ENCODE measurements around the gene SEMA3B. TPM values are rescaled to one million over a fixed set of nuclear protein-coding genes. Genes with fewer than 3 reads are reported as not detected.
A peak's percentile ranks its signal among the peaks of the same experiment; 100 is the strongest.

SEMA3B gene
- total and polyA plus RNA-seq, 4 donors = 19.1 to 139 (median 64.3) TPM

DNA sequence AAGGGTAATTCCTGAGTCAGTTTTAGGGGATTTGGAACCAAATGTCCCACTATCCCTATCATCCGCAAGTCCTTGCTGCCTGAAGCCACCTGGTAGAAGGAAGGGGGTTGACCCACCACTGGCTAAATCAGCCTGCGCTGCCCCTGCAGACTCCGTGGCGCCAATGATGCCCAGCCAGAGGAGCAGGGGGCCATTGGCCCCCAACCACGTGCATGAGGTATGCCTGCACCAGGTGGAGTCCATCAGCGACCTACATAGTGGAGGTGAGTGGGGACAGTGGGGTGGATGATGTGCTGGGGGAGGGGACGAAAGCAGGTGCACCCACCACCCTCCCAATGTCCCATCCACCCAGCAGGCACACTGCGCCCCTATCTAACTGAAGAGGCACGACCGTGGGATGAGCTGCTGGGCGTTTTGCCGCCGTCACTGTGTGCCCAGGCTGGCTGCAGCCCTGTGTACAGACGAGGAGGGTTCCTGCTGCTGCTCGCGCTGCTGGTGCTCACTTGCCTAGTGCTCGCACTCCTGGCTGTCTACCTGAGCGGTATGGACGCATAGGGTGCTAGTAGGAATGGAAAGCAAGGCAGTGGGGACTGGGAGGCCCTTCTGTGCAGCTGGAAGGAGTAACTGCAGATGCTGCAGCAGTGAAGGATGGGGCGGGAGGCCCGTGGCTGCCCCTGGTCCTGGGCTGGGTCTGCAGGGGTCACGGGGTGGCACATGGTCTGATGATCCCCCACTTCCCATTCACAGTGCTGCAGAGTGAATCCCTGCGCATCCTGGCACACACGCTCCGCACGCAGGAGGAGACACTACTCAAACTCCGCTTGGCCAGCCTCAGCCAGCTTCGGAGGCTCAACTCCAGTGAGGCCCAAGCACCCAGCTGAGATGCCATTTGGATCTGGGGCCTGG, 17.6 kb downstream of the SEMA3B start:
- Histone ChIP-seq H3K9me3 (ENCODE audit: control insufficient read depth, insufficient read depth, low read length) (no peaks in the 10 kb centered on the region), H3K4me3 (ENCODE audit: low read depth, low read length) (no peak overlapping the region), H3K4me1 (ENCODE audit: control insufficient read depth, insufficient read depth, low read length) (peaks cover 14% of the 10 kb centered on the region), H3K27me3 (ENCODE audit: control insufficient read depth, insufficient read depth, low read length) (no peaks in the 10 kb centered on the region), H3K36me3 (ENCODE audit: control insufficient read depth, insufficient read depth, low read length) (peaks cover 47% of the 10 kb centered on the region), H3K27ac (ENCODE audit: low read depth, low read length) (no peak overlapping the region)
- 92% methylated on average over 25 of the region's 28 CpGs for WGBS (ENCODE audit: insufficient coverage)
- no peak for DNase-seq (ENCODE audit: low read depth in 4 of 6, low spot score in 6 of 6)

DNA sequence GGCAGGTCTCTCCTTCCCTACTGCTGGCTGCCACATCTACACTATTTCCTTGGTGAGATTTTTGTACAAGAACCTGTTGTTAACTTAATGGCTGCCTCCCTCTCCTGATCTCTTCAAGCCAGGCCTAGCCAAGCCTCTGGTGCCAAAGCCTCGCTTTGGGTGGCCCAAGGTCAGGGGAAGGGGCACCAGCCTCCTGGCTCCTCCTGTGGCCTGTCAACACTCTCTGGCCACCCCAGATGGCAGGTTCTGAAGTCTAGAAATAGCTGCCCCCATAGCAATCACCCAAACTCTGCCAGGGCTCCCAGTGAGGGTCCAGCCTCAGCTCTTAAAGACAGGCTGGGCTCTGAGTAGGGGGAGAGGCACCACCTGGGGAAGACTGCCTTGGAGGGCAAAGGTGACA, 18.3 kb downstream of the SEMA3B start:
- Histone ChIP-seq H3K4me1 (ENCODE audit: control insufficient read depth, insufficient read depth, low read length) (peaks cover 17% of the 10 kb centered on the region), H3K9me3 (ENCODE audit: control insufficient read depth, insufficient read depth, low read length) (no peaks in the 10 kb centered on the region), H3K27me3 (ENCODE audit: control insufficient read depth, insufficient read depth, low read length) (no peaks in the 10 kb centered on the region), H3K4me3 (ENCODE audit: low read depth, low read length) (no peak overlapping the region), H3K27ac (ENCODE audit: low read depth, low read length) (no peak overlapping the region), H3K36me3 (ENCODE audit: control insufficient read depth, insufficient read depth, low read length) (peaks cover 47% of the 10 kb centered on the region)
- DNase-seq (ENCODE audit: low read depth in 4 of 6, low spot score in 6 of 6) = no peak
- 87% methylated on average over 1 of the region's 1 CpG for WGBS (ENCODE audit: insufficient coverage)

DNA sequence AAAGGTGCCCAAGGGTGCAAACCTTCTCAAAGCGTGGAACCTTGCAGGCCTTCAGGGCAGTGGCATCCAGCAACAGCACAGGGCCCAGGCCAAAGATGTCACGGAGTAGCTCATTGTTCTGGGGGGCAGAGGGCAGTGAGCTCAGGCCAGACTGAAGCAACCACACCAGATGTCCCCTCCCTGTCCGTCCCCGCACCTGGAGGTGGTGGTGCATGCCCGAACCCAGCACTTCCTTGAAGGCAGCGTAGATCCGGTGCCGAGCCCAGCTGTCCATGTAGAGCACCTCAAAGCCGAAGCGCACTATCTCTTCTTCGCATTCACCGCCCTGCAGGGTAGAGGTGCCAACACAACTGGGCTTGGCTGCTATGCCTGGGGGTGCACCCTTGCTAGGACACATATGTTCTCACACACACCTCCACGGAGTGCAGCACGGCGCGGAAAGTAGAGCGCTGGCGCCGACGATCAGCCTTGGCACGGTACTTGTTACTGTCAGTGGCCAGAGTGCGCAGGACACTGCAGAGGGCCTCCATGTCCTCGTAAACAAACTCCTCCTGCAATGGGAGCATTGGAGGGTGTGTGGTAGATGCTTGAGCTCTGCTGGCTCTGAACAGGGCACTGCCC, 19.6 kb downstream of the SEMA3B start:
- H3K27me3 ChIP-seq (ENCODE audit: control insufficient read depth, insufficient read depth, low read length) = no peaks in the 10 kb centered on the region
- DNase-seq (ENCODE audit: low read depth in 4 of 6, low spot score in 6 of 6) = no peak
- H3K36me3 ChIP-seq (ENCODE audit: control insufficient read depth, insufficient read depth, low read length) = peaks cover 47% of the 10 kb centered on the region
- no peaks in the 10 kb centered on the region for H3K9me3 ChIP-seq (ENCODE audit: control insufficient read depth, insufficient read depth, low read length)
- 96% methylated on average over 22 of the region's 23 CpGs for WGBS (ENCODE audit: insufficient coverage)
- peaks cover 28% of the 10 kb centered on the region for H3K4me1 ChIP-seq (ENCODE audit: control insufficient read depth, insufficient read depth, low read length)
- no peak overlapping the region for H3K27ac ChIP-seq (ENCODE audit: low read depth, low read length)
- no peak overlapping the region for H3K4me3 ChIP-seq (ENCODE audit: low read depth, low read length)

DNA sequence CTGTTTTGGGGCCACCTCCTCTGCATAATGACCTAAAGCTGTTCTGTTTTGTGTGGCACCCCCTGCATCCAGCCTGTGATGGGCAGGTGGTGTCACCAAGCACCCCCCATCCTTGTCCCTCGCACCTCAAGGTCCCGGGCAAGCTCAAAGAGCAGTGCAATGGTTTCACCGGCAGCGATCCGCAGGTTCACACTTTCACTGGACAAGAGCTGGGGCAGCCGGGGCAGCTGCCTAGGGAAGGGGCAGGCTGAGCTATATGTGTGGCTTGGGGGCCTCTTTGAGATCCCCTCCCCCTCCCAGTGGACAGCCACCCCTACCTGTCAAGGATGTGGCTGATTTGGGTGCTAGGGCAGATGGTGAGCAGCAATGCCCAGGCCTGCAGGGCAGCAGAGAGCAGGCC, 20.2 kb downstream of the SEMA3B start:
- no peak for DNase-seq (ENCODE audit: low read depth in 4 of 6, low spot score in 6 of 6)
- Histone ChIP-seq H3K9me3 (ENCODE audit: control insufficient read depth, insufficient read depth, low read length) (no peaks in the 10 kb centered on the region), H3K27me3 (ENCODE audit: control insufficient read depth, insufficient read depth, low read length) (no peaks in the 10 kb centered on the region), H3K36me3 (ENCODE audit: control insufficient read depth, insufficient read depth, low read length) (peaks cover 47% of the 10 kb centered on the region), H3K4me3 (ENCODE audit: low read depth, low read length) (no peak overlapping the region), H3K4me1 (ENCODE audit: control insufficient read depth, insufficient read depth, low read length) (peaks cover 29% of the 10 kb centered on the region), H3K27ac (ENCODE audit: low read depth, low read length) (no peak overlapping the region)
- 90% methylated on average over 2 of the region's 6 CpGs for WGBS (ENCODE audit: insufficient coverage)

DNA sequence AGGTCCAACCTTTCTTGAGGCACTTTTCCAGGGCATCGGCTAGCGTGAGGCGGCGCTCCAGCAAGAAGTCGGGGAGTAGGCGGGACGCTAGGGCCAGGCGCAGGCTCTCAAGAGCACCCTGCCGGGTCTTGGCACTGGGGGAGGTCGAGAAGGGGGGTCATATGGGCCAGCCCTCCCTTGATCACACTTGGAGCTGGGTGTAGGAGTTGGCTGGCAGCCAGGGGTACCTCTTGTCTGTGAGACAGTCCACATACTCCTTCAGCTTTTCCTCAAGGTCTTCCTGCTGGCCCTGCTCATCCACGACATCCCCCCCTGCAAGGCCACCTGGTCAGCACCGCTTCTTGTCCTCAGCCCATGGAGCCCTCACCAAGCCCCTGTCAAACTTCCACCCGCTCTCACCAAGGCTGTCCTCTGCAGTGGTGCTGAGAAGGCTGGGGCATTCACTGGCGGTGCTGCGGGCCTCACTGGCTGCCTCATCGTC, 21.3 kb downstream of the SEMA3B start:
- Histone ChIP-seq H3K27me3 (ENCODE audit: control insufficient read depth, insufficient read depth, low read length) (no peaks in the 10 kb centered on the region), H3K9me3 (ENCODE audit: control insufficient read depth, insufficient read depth, low read length) (no peaks in the 10 kb centered on the region), H3K4me1 (ENCODE audit: control insufficient read depth, insufficient read depth, low read length) (peaks cover 29% of the 10 kb centered on the region), H3K4me3 (ENCODE audit: low read depth, low read length) (no peak overlapping the region), H3K27ac (ENCODE audit: low read depth, low read length) (no peak overlapping the region), H3K36me3 (ENCODE audit: control insufficient read depth, insufficient read depth, low read length) (peaks cover 53% of the 10 kb centered on the region)
- 97% methylated on average over 6 of the region's 16 CpGs for WGBS (ENCODE audit: insufficient coverage)
- no peak for DNase-seq (ENCODE audit: low read depth in 4 of 6, low spot score in 6 of 6)

DNA sequence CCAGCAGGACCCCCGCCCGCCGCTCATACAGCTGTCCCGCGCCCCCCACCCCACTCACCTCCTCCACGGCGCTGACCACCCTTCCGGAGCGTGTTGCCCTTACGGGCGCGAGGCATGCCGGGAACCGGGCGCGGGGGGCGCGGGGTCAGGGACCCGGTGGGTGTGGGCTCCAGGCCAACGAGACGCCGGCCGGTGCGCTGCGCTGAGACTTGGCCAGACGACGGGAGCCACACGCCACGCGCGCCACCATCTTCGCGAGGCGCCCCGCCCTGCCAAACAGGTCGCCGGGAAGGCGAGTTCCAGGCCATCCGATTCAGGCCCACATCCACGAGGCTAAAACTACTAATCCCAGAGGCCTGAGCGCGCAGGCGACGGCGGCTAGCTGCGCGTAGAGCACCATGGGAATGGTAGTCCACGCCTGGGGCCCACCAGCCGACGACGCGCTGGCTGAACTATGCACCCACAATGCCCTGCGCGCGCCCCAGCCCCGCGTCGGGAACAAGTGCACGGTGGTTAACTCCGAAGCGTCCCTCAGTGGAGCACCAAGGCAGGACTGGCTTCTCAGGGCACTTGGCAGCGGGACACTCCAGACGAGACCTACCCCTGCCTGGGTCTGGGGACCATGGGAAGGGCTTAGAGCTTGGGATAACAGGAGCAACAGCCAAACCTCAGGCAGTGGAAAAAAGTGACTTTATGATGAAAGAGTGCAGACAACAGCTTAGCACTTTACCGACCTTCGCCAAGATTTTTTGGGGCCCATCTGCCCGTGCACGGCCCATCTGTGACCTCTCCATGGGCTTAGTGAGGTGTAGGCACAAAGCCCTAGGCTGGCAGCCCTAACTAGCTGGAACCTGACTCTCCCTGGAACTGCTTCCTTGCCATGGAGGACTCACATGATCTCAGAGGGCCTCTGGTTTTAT, 23.5 kb downstream of the SEMA3B start, which contains the start of gene IFRD2:
TSS of gene IFRD2 (minus strand) at position 271 of the 920 bp plus-strand sequence. CDS start at position 116, 155 bp downstream.
- WGBS (ENCODE audit: insufficient coverage) = 2% methylated on average over 66 of the region's 67 CpGs
- peak within 1 kb of the TSS; percentile 87 for H3K27ac ChIP-seq (ENCODE audit: low read depth, low read length)
- no peaks in the 10 kb centered on the region for H3K27me3 ChIP-seq (ENCODE audit: control insufficient read depth, insufficient read depth, low read length)
- peak within 1 kb of the TSS; percentile 82 for H3K4me3 ChIP-seq (ENCODE audit: low read depth, low read length)
- H3K9me3 ChIP-seq (ENCODE audit: control insufficient read depth, insufficient read depth, low read length) = no peaks in the 10 kb centered on the region
- H3K4me1 ChIP-seq (ENCODE audit: control insufficient read depth, insufficient read depth, low read length) = peaks cover 31% of the 10 kb centered on the region
- peaks cover 58% of the 10 kb centered on the region for H3K36me3 ChIP-seq (ENCODE audit: control insufficient read depth, insufficient read depth, low read length)
- peak; percentile 86 to 99 (median 94) for DNase-seq (ENCODE audit: low read depth in 4 of 6, low spot score in 6 of 6)

DNA sequence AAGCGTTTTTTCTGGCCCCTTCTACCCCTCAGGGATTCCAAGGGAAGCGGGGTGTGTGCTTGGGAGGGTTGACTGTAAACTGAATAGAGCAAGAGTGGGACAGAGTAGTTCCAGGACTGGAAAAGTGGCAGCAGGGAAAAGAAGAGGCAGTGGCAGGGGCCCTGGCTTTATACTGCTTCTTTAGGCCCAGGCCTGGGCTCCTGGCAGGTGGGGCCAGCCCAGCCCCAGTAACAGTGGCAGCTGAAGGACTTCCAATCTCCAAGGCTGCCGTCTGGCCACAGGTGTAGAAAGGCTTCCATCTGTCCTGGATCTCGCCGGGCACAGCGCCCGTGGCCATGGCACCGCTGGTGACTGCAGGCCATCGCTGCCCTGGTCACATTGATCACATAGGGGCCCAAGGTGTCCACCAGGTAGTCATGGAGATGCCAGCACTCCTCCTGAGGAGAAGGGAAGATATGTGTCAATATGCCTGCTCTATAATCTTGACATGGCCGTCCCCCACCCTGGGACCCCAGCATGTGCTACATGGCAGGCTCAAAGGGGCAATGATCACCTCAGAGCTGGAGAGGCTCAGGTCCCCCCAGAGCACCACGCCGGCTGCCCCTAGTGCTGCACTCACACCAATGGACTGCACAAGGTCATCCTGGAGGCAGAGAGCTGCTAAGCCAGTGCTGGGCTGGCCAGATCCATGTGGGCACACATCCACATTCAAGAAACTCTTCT, 24.3 kb downstream of the SEMA3B start:
- Histone ChIP-seq H3K27me3 (ENCODE audit: control insufficient read depth, insufficient read depth, low read length) (no peaks in the 10 kb centered on the region), H3K36me3 (ENCODE audit: control insufficient read depth, insufficient read depth, low read length) (peaks cover 51% of the 10 kb centered on the region), H3K4me1 (ENCODE audit: control insufficient read depth, insufficient read depth, low read length) (peaks cover 39% of the 10 kb centered on the region), H3K9me3 (ENCODE audit: control insufficient read depth, insufficient read depth, low read length) (no peaks in the 10 kb centered on the region), H3K4me3 (ENCODE audit: low read depth, low read length) (no peak overlapping the region), H3K27ac (ENCODE audit: low read depth, low read length) (peak overlapping the region; percentile 87)
- WGBS (ENCODE audit: insufficient coverage) = 87% methylated on average over 12 of the region's 12 CpGs
- no peak for DNase-seq (ENCODE audit: low read depth in 4 of 6, low spot score in 6 of 6)

DNA sequence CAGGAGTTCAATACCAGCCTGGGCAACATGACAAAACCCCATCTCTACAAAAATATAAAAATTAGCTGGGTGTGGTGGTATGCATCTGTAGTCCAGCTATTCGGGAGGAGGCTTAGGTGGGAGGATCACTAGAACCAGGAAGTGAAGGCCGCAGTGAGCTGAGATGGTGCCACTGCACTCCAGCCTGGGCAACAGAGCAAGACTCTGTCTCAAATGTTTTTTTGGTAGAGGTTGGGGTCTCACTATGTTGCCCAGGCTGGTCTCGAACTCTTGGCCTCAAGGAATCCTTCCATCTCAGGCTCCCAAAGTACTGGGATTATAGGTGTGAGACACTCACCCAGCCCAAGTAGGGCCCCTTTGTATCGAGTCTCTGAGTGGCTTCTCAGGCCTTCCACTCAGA, 25.1 kb downstream of the SEMA3B start:
- no peaks in the 10 kb centered on the region for H3K27me3 ChIP-seq (ENCODE audit: control insufficient read depth, insufficient read depth, low read length)
- H3K4me1 ChIP-seq (ENCODE audit: control insufficient read depth, insufficient read depth, low read length) = peaks cover 48% of the 10 kb centered on the region
- no peaks in the 10 kb centered on the region for H3K9me3 ChIP-seq (ENCODE audit: control insufficient read depth, insufficient read depth, low read length)
- H3K4me3 ChIP-seq (ENCODE audit: low read depth, low read length) = no peak overlapping the region
- no peak for DNase-seq (ENCODE audit: low read depth in 4 of 6, low spot score in 6 of 6)
- no peak overlapping the region for H3K27ac ChIP-seq (ENCODE audit: low read depth, low read length)
- 95% methylated on average over 3 of the region's 4 CpGs for WGBS (ENCODE audit: insufficient coverage)
- peaks cover 43% of the 10 kb centered on the region for H3K36me3 ChIP-seq (ENCODE audit: control insufficient read depth, insufficient read depth, low read length)
